ENCODE results near the gene TMEM120B.

Gene TMEM120B

DNA sequence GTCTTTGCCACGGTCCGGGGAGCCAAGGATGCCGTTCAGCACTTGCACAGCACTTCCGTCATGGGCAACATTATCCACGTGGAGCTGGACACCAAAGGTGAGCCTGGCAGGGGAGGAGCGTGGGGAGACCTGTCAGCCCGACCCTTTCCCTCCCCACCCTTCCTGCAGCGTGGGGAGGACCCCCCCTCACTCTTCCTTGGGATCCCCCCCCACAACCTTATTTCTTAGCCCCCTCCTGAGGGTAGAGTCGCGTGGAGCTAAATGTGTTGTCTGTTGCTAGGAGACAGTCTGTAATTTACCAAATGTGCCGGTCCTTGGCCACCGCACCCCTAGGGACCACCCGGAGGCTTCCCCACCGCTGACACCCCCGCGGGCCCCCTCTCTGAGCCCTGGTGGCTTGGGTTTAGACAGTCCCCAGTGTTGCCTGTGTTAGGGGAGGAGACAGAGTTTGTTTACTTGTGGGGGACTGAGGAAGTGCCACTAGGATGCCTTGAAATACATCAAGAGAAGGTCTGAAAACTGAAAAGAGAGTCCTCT is 93.5 kb downstream of the TMEM120B start:
- peak; percentile 59 to 78 for DNase-seq

DNA sequence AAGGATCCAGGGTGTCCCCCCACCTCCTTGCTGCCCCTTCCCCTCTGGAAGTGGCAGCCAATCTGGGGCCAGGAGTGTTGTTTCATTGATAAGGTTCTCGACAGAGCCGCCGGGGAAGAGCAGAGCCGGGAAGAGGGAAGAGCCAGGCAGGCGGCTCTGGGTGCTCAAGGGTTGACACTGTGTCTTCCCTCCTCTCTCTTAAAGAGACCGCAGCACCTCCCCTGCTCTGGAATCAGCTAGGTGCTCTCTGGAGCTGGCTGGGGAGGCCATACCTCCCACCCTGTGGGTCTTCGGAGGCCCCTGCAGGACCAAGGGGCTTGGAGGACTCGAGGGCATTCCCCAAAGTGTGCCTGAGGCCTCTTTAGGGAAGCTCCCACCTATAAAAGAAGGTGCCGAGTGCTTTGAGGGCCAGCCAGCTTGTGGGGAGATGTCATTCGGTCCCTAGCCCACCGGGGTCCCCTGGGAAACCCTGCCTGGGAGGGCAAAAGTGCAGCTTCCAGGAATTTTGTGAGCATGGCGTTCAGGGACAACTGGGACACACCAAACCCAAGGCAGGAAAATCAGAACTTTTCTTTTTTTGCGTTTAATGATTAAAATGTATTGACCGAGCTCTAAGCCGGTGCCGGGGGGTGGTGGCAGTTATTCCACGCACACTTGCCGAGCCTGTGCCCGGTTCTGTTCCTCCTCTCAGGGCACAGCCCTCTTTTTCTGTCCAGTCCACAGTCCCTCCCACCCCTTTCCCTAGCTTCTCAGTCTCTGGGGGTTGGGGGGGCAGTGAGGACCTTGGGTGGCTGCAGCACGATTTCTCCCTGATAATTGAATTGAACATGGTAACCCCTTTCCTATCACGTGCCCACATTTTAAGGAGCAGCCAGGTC is 94.2 kb downstream of the TMEM120B start:
- no peak for DNase-seq

DNA sequence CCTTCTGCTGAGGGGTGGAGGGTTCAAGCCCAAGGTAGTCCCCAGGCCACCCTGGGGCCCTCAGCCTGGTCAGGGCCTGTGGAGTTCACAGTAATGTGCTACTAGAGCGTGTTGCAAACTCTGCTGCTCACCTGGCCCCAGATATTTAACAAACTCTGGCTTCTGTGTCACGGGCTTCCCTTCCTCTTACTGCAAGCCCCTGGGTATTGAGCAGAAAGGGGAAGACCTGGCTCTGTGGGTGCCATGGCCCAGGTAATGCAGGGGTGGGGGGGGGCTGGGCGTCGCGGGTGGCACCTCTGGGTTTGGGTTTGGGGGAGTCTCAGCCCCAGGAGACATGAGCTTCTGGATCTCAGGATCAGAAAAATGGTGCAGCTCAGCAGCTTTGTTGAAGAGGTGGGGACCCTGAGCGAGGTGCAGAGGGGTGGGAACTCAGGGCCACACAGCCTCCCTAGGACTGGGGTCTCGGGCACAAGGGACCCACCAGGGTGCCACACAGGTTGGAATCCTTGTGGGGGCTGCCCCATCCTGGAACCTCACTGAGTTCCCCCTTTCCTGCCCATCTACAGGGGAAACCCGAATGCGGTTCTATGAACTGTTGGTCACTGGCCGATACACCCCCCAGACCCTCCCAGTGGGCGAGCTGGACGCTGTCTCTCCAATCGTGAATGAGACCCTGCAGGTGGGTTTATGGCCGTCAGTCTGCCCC is 95.2 kb downstream of the TMEM120B start:
- DNase-seq, result no peak

DNA sequence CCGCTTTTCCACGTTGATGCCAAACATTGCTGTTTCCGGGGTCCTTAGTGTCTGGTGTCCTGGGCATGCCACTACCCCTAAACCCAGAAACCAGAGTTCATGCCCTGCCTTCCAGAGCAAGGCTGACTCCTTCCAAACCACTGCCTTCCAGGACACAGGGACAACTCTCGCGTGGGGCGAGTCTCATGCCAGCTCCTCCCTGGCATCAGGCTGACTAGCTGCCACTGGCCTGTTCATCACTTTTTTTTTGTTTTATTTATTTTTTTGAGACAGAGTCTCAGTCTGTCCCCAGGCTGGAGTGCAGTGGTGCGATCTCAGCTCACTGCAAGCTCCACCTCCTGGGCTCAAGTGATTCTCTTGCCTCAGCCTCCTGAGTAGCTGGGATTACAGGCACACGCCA is 96.1 kb downstream of the TMEM120B start:
- DNase-seq, result no peak

DNA sequence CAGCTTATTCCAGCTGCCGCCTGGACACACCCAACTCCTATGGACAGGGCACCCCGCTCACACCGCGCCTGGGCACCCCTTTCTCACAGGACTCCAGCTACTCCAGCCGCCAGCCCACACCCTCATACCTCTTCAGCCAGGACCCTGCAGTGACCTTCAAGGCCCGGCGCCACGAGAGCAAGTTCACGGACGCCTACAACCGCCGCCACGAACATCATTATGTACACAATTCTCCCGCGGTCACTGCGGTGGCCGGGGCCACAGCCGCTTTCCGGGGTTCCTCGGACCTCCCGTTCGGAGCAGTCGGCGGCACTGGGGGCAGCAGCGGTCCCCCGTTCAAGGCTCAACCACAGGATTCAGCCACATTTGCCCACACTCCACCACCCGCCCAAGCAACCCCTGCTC is 97.2 kb downstream of the TMEM120B start:
- no peak for DNase-seq

DNA sequence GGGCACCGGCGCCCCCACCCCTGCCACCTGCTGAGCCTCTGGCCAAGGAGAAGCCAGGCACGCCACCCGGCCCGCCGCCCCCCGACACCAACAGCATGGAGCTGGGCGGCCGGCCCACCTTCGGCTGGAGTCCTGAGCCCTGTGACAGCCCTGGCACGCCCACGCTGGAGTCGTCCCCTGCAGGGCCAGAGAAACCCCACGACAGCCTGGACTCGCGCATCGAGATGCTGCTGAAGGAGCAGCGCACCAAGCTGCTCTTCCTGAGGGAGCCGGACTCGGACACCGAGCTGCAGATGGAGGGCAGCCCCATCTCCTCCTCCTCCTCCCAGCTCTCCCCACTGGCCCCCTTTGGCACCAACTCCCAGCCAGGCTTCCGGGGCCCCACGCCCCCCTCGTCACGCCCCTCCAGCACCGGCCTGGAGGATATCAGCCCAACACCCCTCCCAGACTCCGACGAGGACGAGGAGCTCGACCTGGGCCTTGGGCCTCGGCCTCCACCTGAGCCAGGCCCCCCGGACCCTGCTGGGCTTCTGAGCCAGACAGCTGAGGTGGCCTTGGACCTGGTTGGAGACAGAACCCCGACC is 97.8 kb downstream of the TMEM120B start:
- DNase-seq, result no peak

DNA sequence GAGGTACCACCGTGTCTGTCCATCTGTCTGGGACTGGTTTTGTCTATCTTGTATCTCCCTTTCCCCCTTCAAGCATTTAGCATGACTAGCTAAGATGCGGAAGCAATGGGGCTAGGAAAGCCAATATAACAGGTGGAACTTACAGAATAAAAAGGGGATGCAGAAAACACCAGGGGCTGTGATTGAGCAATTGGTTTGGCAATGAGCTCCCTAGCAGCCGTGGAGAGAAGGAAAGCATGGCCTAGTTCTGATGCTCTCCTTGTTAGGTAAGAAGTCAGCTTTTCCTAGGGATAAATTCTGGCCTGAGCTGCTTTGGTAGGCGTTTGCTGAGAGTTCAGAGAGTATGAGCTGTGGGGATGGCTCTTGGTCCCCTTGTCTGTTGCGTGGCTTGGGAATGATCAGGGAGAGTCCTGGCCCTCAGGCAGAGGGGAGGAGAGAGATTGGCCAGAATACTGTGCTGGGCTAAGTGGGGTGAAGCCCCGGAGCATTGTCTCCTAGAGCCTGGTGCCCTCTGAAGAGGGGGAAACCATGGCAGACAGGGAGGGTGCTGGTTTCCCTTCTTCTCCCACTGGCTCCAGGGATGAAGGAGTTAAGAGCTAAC is 98.4 kb downstream of the TMEM120B start:
- no peak for DNase-seq

DNA sequence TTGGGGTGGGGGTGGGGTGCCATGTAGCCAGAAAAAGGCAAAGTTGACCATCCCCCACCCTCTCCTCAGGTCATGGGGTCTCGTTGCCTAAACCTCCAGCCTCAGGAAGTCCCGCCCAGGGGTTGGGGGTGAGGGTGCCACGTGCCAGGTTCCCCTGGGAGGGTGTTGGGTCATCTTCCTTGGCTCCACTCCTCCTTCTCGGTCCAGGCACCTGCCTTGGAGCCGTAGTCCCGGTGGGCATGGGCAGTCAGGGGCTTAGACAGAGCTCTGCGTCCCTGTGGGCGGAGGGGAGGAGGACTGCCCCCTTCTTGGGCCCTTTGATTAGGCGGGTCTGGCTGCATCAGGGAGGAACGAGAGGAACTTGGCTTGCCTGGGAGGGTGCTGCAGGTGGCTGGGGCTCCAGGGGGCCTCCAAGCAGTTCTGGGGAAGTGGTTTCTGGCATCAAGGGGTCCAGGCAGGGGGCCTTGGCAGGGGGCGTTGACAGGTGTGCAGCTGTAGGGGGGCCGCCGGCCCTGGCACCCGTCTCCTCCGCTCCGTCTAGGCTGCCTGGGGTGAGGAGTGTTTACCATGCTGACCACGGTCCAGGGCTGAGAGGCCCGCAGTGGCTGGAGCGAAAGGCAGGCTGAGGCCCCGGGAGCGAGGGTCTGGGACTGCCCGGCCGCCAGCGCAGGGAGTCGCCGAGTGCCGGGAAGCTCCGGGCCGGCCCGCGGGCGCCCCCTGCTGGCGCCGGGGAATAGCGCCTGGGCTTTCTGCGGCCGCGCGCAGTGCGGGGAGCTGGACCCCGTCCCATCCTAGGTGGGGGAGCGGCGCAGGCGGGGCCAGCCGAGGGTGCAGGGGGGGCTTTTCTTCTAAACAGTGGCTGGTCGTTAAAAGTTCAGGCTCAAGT is 99.1 kb downstream of the TMEM120B start:
- peak; percentile 59 to 72 for DNase-seq

DNA sequence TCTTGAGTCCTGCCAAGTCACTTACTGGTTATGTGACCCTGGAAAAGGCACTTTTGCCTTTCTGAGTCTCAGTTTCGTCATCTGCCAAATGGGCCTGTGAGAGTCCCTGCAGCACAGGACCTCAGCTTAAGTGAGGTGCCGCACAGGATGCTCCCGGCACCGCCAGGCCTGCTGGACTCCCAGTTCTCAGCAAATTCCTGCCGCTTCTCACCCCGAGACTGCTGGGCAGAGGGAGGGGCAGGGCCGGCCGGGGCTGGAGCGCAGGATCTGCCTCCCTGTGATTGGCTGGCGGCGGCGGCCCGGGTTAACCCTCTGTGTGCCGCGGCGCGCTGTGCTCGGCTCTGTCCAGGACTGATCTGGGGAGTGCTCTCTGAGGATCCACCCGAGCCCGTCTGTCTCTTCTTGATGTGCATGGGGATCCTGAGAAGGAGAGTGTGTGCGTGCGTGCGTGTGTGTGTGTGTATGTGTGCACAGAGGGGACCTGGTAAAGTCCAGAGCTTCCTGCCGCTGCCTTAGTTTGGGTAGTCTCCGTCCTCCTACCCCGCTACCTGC is 99.8 kb downstream of the TMEM120B start:
- peak in 1 of 2 donors; percentile 20 for DNase-seq

DNA sequence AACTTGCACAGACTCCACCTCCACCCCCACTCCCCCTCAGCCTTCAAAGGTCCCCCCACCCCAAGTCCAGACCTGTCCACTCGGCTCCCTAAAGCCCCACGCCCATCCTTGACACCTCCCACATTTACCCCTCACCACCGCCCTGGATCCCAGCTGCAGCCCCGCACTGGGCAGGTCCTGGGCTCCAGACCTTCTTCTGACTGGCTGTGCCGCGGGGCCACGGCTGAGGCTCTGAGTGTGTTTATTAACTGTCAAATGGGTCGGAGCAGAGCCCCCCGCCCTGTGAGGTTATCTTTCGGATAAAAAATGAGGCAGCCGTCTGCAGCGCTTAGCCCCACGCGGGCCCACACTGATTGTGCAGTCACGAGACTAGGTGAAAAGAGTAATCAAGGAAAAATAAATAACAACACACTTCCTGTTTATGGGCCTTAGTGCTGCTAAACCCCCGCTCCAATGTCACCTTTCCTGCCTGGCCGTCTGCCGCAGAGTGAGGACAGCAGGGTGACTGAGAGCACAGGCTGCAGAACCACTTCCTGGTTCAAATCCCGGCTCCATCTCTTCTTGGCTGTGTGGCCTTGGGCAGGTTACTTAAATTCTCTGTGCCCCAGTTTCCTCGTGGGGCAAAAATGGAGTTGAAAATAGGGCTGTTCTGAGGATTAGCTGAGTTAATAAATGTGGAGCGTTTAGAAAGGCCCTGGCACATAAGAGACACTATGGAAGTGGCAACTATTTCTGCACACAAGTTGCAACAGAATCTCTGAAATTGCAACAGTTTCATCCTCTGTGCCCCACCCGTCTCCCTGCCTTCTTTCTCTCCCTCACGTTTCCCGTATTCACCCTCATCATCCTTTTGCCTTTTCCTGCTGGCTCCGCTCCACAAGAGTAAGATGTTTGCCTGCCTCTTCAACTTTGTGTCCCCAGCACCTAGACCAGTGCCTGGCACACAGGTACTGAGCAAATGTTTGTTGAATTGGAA is 100.7 kb downstream of the TMEM120B start:
- DNase-seq, result no peak

DNA sequence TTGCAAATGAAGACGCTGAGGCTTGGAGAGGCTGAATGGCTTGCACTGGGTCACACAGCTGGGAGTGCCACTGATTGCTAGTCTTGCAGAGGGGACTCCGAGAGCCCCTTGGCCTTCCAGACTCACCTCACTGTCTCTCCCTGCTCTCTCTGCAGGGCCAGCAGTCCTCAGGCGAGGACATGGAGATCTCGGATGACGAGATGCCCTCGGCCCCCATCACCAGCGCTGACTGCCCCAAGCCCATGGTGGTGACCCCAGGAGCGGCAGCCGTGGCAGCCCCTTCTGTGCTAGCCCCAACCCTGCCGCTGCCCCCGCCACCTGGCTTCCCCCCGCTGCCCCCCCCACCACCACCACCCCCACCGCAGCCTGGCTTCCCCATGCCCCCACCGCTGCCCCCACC is 101.4 kb downstream of the TMEM120B start:
- no peak for DNase-seq

DNA sequence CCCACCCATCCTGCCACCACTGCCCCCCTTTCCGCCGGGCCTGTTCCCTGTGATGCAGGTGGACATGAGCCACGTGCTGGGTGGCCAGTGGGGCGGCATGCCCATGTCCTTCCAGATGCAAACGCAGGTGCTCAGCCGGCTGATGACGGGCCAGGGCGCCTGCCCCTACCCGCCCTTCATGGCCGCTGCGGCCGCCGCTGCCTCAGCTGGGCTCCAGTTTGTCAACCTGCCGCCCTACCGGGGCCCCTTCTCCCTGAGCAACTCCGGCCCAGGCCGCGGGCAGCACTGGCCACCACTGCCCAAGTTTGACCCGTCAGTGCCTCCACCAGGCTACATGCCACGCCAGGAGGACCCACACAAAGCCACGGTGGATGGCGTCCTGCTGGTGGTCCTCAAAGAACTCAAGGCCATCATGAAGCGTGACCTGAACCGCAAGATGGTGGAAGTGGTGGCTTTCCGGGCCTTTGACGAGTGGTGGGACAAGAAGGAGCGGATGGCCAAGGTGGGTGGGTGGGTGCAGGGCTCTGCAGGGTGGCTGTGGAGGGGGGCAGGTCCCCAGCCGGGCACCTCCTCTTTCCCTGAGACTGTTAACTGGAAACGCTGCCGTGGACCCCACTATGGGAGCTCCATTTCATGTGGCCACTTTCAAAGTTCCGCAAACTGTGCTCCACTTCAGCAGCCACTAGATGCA is 102.0 kb downstream of the TMEM120B start:
- no peak for DNase-seq

DNA sequence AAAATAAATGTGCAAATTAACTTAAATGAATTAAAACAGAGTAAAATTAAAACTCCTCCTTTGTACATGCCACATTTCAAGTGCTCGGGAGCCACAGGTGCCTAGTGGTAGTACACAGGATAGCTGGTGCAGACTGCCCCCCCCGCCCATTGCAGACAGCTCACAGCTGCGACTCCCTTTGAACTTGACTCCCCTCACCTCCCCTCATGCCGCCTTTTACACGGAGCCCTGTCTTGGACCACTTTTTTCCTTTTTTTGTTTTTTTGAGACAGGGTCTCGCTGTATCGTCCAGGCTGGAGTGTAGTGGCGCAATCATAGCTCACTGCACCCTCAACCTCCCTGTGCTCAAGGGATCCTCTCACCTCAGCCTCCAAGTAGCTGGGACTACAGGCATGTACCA is 102.7 kb downstream of the TMEM120B start:
- no peak for DNase-seq

DNA sequence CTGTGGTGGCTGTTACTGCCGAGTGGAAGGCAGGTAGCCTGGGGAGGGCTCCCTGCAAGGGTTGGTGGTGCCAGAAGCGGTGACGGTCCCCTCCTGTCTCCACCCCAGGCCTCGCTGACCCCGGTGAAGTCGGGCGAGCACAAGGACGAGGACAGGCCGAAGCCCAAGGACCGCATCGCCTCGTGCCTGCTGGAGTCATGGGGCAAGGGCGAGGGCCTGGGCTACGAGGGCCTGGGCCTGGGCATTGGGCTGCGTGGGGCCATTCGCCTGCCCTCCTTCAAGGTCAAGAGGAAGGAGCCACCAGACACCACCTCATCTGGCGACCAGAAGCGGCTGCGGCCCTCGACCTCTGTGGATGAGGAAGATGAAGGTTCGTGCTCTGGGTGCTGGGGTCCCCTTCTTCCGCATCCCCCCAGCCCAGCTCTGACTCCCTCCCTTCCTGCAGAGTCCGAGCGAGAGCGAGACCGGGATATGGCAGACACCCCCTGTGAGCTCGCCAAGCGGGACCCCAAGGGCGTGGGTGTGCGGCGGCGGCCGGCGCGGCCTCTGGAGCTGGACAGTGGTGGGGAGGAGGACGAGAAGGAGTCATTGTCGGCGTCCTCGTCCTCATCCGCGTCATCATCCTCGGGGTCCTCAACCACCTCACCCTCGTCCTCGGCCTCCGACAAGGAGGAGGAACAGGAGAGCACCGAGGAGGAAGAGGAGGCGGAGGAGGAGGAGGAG is 104.5 kb downstream of the TMEM120B start:
- DNase-seq, result no peak

DNA sequence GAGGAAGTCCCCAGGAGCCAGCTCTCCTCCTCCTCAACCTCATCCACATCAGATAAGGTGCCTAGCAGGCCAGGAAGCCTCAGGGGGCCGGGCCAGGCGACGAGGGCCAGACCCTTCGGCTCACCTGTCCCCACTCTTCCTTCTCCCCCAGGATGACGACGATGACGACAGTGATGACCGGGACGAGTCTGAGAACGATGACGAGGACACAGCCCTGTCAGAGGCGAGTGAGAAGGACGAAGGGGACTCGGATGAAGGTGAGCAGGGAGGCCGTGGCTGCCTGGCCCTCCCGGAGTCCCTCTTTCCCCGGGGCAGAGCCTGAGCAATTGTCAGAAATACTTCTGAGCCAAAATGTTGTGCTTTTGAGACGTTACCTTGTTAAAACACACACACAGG is 105.1 kb downstream of the TMEM120B start:
- no peak for DNase-seq

DNA sequence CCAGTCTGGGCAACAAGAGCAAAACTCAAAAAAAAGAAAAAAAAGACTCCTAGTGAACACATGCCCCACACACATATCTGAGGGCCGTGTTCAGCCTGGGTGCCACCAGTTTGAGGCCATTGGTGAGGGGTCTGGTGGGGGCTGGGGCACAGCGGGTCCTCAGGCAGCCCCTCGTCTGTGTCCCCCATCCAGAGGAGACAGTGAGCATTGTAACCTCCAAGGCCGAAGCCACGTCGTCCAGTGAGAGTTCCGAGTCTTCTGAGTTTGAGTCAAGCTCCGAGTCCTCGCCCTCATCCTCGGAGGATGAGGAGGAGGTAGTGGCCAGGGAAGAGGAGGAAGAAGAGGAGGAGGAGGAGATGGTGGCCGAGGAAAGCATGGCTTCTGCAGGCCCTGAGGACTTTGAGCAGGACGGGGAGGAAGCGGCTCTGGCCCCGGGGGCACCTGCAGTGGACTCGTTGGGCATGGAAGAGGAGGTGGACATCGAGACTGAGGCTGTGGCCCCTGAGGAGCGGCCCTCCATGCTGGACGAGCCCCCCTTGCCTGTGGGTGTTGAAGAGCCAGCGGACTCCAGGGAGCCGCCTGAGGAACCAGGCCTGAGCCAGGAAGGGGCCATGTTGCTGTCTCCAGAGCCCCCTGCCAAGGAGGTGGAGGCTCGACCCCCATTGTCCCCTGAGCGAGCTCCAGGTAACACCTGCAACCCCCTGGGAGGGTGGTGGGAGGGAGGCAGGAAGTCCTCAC is 106.8 kb downstream of the TMEM120B start:
- DNase-seq, result no peak

DNA sequence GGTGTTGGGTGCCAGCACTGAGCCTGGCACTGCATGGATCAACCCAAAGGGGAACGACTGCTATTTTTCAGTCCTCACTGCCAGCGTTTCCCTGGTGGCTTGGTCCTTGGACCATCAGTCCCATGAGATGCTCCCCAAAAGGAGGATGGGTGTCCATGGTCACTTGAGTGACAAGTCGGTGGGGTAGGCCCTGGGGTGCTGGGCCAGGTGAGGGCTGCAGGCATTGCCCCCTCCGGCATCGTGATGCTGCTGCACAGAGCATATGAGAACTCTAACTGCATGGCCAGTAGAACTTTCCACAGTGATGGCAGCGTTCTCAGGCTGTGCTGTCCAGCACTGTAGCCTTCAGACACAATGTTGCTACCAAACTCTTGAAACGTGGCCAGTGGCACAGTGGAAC is 107.5 kb downstream of the TMEM120B start:
- DNase-seq, result no peak

DNA sequence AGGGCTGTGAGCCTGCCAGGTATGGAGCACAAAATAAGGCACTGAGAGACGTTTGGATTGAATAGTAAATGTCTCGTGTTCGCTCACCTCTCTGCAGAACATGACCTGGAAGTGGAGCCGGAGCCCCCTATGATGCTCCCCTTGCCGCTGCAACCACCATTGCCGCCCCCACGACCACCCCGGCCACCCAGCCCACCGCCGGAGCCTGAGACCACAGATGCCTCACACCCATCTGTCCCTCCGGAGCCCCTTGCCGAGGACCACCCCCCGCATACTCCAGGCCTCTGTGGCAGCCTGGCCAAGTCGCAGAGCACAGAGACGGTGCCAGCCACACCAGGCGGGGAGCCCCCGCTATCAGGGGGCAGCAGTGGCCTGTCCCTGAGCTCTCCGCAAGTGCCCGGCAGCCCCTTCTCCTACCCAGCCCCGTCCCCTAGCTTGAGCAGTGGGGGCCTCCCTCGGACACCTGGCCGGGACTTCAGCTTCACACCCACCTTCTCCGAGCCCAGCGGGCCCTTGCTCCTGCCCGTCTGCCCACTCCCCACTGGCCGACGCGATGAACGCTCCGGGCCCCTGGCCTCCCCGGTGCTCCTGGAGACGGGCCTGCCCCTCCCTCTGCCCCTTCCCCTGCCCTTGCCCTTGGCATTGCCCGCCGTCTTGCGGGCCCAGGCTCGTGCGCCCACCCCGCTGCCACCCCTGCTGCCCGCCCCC is 110.0 kb downstream of the TMEM120B start:
- no peak for DNase-seq

Data from CD4-positive, alpha-beta T cell treated with Interleukin-4 for 1 hour (primary cell).